Measurements from ENCODE around the gene ALLC.

DNA sequence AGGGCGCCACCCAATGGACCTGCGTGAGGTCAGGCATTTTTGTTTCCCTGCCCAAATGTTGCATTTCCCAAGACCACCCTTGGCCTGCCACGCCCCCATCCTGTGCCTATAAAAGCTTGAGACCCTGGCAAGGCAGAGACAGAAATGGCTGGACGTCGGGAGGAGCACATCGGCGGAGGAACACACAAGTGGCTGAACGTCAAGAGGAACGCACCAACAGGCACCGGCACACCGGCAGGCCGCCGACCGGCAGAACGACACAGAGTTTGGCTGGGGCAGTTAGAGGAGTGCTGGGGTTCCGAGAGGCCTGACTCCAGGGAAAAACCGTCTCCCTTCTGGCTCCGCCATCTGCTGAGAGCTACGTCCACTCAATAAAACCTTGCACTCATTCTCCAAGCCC lies 81.3 kb downstream of the ALLC start:
- TF ChIP-seq POLR2AphosphoS5 (IDR thresholded peaks at IDR 0.05; ENCODE audit: low read depth, low read length) (no peak), FOXP2 (optimal IDR thresholded peaks at IDR 0.05; ENCODE audit: borderline replicate concordance, extremely low read depth, extremely low read length, insufficient read depth) (no peak)
